Nephron progenitor cell (in vitro differentiated cells): ENCODE measurements around the gene MAPK6.

ENCODE experiments used
- DNase-seq: peaks from one replicate; pipeline ENCODE4 v3.0.0; 2021
- H3K27ac Mint-ChIP-seq: 2 replicates; pipeline ENCODE4 v1.8.0; 2021; ENCODE audit warnings: mild to moderate bottlenecking, moderate library complexity, mixed read lengths
- H3K27me3 Mint-ChIP-seq: 2 replicates; pipeline ENCODE4 v1.8.0; 2021; ENCODE audit warnings: mild to moderate bottlenecking, low read depth, mixed read lengths; ENCODE audit not compliant: poor library complexity
- H3K36me3 Mint-ChIP-seq: 2 replicates; pipeline ENCODE4 v1.8.0; 2021; ENCODE audit warnings: low read depth, mixed read lengths
- H3K4me1 Mint-ChIP-seq: 2 replicates; pipeline ENCODE4 v1.8.0; 2021; ENCODE audit warnings: mixed read lengths
- H3K4me3 Mint-ChIP-seq: 2 replicates; pipeline ENCODE4 v1.8.0; 2021; ENCODE audit warnings: mild to moderate bottlenecking, moderate library complexity, mixed read lengths
- H3K9me3 Mint-ChIP-seq: 2 replicates; pipeline ENCODE4 v1.8.0; 2021; ENCODE audit warnings: mild to moderate bottlenecking, moderate library complexity, mixed read lengths
- CTCF ChIP-seq: fragments of 200-600 bp; sonication (generic); IDR thresholded peaks from 2 replicates; pipeline ENCODE4 v1.5.0; 2021; ENCODE audit warnings: antibody characterized with exemption

Gene MAPK6

GRCh38 chr15:52008359-52008697 is 10.7 kb upstream of the MAPK6 start:
- TF ChIP-seq CTCF: no peak
- H3K27me3 Mint-ChIP-seq: peaks cover 4% of the 10 kb centered on the region
- peaks cover 18% of the 10 kb centered on the region for H3K4me1 Mint-ChIP-seq
- no peaks in the 10 kb centered on the region for H3K36me3 Mint-ChIP-seq
- no peak for DNase-seq
- H3K4me3 Mint-ChIP-seq: no peak overlapping the region
- no peaks in the 10 kb centered on the region for H3K9me3 Mint-ChIP-seq
- no peak overlapping the region for H3K27ac Mint-ChIP-seq

- H3K4me1 Mint-ChIP-seq: peaks cover 18% of the 10 kb centered on the region
- TF ChIP-seq CTCF: no peak
- peaks cover 4% of the 10 kb centered on the region for H3K27me3 Mint-ChIP-seq
- no peak overlapping the region for H3K27ac Mint-ChIP-seq
- no peak overlapping the region for H3K4me3 Mint-ChIP-seq
- no peaks in the 10 kb centered on the region for H3K36me3 Mint-ChIP-seq
- H3K9me3 Mint-ChIP-seq: no peaks in the 10 kb centered on the region
- DNase-seq: no peak
Observed at GRCh38 chr15:52008698-52009434, 10.2 kb upstream of the MAPK6 start.

- no peaks in the 10 kb centered on the region for H3K36me3 Mint-ChIP-seq
- no peaks in the 10 kb centered on the region for H3K9me3 Mint-ChIP-seq
- DNase-seq: no peak
- H3K4me1 Mint-ChIP-seq: peaks cover 18% of the 10 kb centered on the region
- no peak for TF ChIP-seq CTCF
- H3K27me3 Mint-ChIP-seq: peaks cover 4% of the 10 kb centered on the region
- H3K4me3 Mint-ChIP-seq: no peak overlapping the region
- H3K27ac Mint-ChIP-seq: no peak overlapping the region
Observed at GRCh38 chr15:52010633-52011595, 8.1 kb upstream of the MAPK6 start.

- no peak for DNase-seq
- Mint-ChIP-seq H3K36me3 (no peaks in the 10 kb centered on the region), H3K4me1 (peaks cover 18% of the 10 kb centered on the region), H3K27me3 (peaks cover 4% of the 10 kb centered on the region), H3K27ac (no peak overlapping the region), H3K4me3 (no peak overlapping the region), H3K9me3 (no peaks in the 10 kb centered on the region)
- no peak for TF ChIP-seq CTCF
Observed at GRCh38 chr15:52011711-52012144, 7.3 kb upstream of the MAPK6 start.

- peaks cover 13% of the 10 kb centered on the region for H3K4me1 Mint-ChIP-seq
- H3K4me3 Mint-ChIP-seq: no peak overlapping the region
- no peak for TF ChIP-seq CTCF
- no peak overlapping the region for H3K27ac Mint-ChIP-seq
- peaks cover 4% of the 10 kb centered on the region for H3K27me3 Mint-ChIP-seq
- no peaks in the 10 kb centered on the region for H3K9me3 Mint-ChIP-seq
- no peak for DNase-seq
- H3K36me3 Mint-ChIP-seq: no peaks in the 10 kb centered on the region
Observed at GRCh38 chr15:52012210-52012609, 6.8 kb upstream of the MAPK6 start.
